Activated CD8-positive, alpha-beta memory T cell treated with anti-CD3 and anti-CD28 coated beads, Interleukin-2, amount 10 ng/mL, durations not matched to agents 7 days and 5 days (primary cell): ENCODE results near the gene IWS1. TPM values are rescaled to one million over a fixed set of nuclear protein-coding genes. Genes with fewer than 3 reads are reported as not detected.
"Not testable (repeated sequence)": the region's sequence is repeated elsewhere in the genome, so short reads cannot be mapped to it uniquely, and the experiment has no call there.

Experiments used
- ATAC-seq: fragments of 150-1000 bp; cut with Tn5 transposase; one replicate; pipeline ENCODE4 v1.10.0; 2021; ENCODE audit warnings: moderate library complexity
- CTCF ChIA-PET: fragments of 350-600 bp; sonication (Branson Sonifier 250); formaldehyde crosslinking; loops from one replicate; lab custom pipeline; 2021; ENCODE audit warnings: antibody characterized with exemption; lab: Charles Lee
- DNase-seq: peaks from one replicate; pipeline ENCODE4 v3.0.0-alpha.2; 2020
- H3K27ac Mint-ChIP-seq: one replicate; pipeline ENCODE4 v1.8.0; 2021; ENCODE audit warnings: mild to moderate bottlenecking, mixed read lengths
- H3K27me3 Mint-ChIP-seq: one replicate; pipeline ENCODE4 v1.8.0; 2021; ENCODE audit warnings: mixed read lengths
- H3K36me3 Mint-ChIP-seq: one replicate; pipeline ENCODE4 v1.8.0; 2021; ENCODE audit warnings: mild to moderate bottlenecking, mixed read lengths
- H3K4me1 Mint-ChIP-seq: one replicate; pipeline ENCODE4 v1.8.0; 2021; ENCODE audit warnings: mixed read lengths
- H3K4me3 Mint-ChIP-seq: one replicate; pipeline ENCODE4 v1.8.0; 2021; ENCODE audit warnings: mild to moderate bottlenecking, moderate library complexity, mixed read lengths
- H3K9me3 Mint-ChIP-seq: one replicate; pipeline ENCODE4 v1.8.0; 2022; ENCODE audit warnings: low read depth, mixed read lengths
- total RNA-seq, 2 experiments: library from RNA; stranded (reverse); gene quantifications; one replicate each; pipeline ENCODE4 v1.2.3, GENCODE V29; 2021

The IWS1 gene
- total RNA-seq, 2 experiments from 2014 or later: 53.2 to 55.1 TPM

GRCh38 chr2:127552336-127552735 is 26.0 kb upstream of the IWS1 start:
- Mint-ChIP-seq H3K9me3 (peaks cover 3% of the 10 kb centered on the region), H3K4me1 (no peaks in the 10 kb centered on the region), H3K36me3 (peaks cover 11% of the 10 kb centered on the region), H3K4me3 (no peak overlapping the region), H3K27me3 (peaks cover 80% of the 10 kb centered on the region), H3K27ac (no peak overlapping the region)
- CTCF ChIA-PET: no interaction called here
- no peak for ATAC-seq
- DNase-seq: no peak

- Mint-ChIP-seq H3K4me3 (no peak overlapping the region), H3K4me1 (no peaks in the 10 kb centered on the region), H3K36me3 (peaks cover 5% of the 10 kb centered on the region), H3K9me3 (peaks cover 3% of the 10 kb centered on the region), H3K27ac (no peak overlapping the region), H3K27me3 (peaks cover 77% of the 10 kb centered on the region)
- DNase-seq (no peak), ATAC-seq (no peak)
- CTCF ChIA-PET: no interaction called here
Observed at GRCh38 chr2:127551221-127551930, 25.1 kb upstream of the IWS1 start.

GRCh38 chr2:127546797-127547196 is 20.5 kb upstream of the IWS1 start:
- ATAC-seq (no peak), DNase-seq (no peak)
- Mint-ChIP-seq H3K36me3 (no peaks in the 10 kb centered on the region), H3K9me3 (no peaks in the 10 kb centered on the region), H3K27ac (no peak overlapping the region), H3K27me3 (peaks cover 53% of the 10 kb centered on the region), H3K4me1 (no peaks in the 10 kb centered on the region), H3K4me3 (no peak overlapping the region)
- CTCF ChIA-PET: no interaction called here

GRCh38 chr2:127545796-127546195 is 19.5 kb upstream of the IWS1 start:
- Mint-ChIP-seq H3K4me3 (no peak overlapping the region), H3K9me3 (no peaks in the 10 kb centered on the region), H3K27me3 (peaks cover 52% of the 10 kb centered on the region), H3K36me3 (no peaks in the 10 kb centered on the region), H3K4me1 (no peaks in the 10 kb centered on the region), H3K27ac (no peak overlapping the region)
- ATAC-seq (no peak), DNase-seq (no peak)
- CTCF ChIA-PET: interaction anchor here (0.5 kb wide), 1 partner anchor 260 kb away, joined by 3 read pairs; no protein-coding TSS in a partner anchor

GRCh38 chr2:127545189-127545588 is 18.9 kb upstream of the IWS1 start:
- Mint-ChIP-seq H3K36me3 (no peaks in the 10 kb centered on the region), H3K4me1 (no peaks in the 10 kb centered on the region), H3K27me3 (peaks cover 54% of the 10 kb centered on the region), H3K27ac (no peak overlapping the region), H3K4me3 (no peak overlapping the region), H3K9me3 (no peaks in the 10 kb centered on the region)
- ATAC-seq (no peak), DNase-seq (no peak)
- CTCF ChIA-PET: no interaction called here

GRCh38 chr2:127543013-127543501 is 16.8 kb upstream of the IWS1 start:
- H3K27ac Mint-ChIP-seq, ATAC-seq, H3K36me3 Mint-ChIP-seq, H3K9me3 Mint-ChIP-seq, H3K4me1 Mint-ChIP-seq, H3K4me3 Mint-ChIP-seq, CTCF ChIA-PET, DNase-seq: not testable (repeated sequence)
- H3K27me3 Mint-ChIP-seq: peaks cover 52% of the 10 kb centered on the region

GRCh38 chr2:127542231-127542630 is 15.9 kb upstream of the IWS1 start:
- no peak for DNase-seq
- H3K4me3 Mint-ChIP-seq: no peak overlapping the region
- peaks cover 49% of the 10 kb centered on the region for H3K27me3 Mint-ChIP-seq
- CTCF ChIA-PET: interaction anchor here (1.0 to 1.4 kb wide), 2 partner anchors 21 to 108 kb away, joined by 3 read pairs; no protein-coding TSS in a partner anchor
- H3K36me3 Mint-ChIP-seq: no peaks in the 10 kb centered on the region
- no peak overlapping the region for H3K27ac Mint-ChIP-seq
- H3K4me1 Mint-ChIP-seq: no peaks in the 10 kb centered on the region
- ATAC-seq: no peak
- no peaks in the 10 kb centered on the region for H3K9me3 Mint-ChIP-seq

- Mint-ChIP-seq H3K9me3 (no peaks in the 10 kb centered on the region), H3K27me3 (peaks cover 49% of the 10 kb centered on the region), H3K36me3 (no peaks in the 10 kb centered on the region), H3K4me1 (no peaks in the 10 kb centered on the region), H3K27ac (no peak overlapping the region), H3K4me3 (no peak overlapping the region)
- DNase-seq (no peak), ATAC-seq (no peak)
- CTCF ChIA-PET: interaction anchor here (1.0 to 1.4 kb wide), 2 partner anchors 22 to 108 kb away, joined by 3 read pairs; no protein-coding TSS in a partner anchor
Observed at GRCh38 chr2:127541809-127542208, 15.5 kb upstream of the IWS1 start.

GRCh38 chr2:127537644-127538043 is 11.4 kb upstream of the IWS1 start:
- no peaks in the 10 kb centered on the region for H3K4me1 Mint-ChIP-seq
- no peak for ATAC-seq
- DNase-seq: no peak
- H3K4me3 Mint-ChIP-seq: no peak overlapping the region
- H3K27me3 Mint-ChIP-seq: peaks cover 55% of the 10 kb centered on the region
- no peak overlapping the region for H3K27ac Mint-ChIP-seq
- H3K9me3 Mint-ChIP-seq: no peaks in the 10 kb centered on the region
- CTCF ChIA-PET: interaction anchor here (1.7 kb wide), 1 partner anchor 9 kb away, joined by 5 read pairs; no protein-coding TSS in a partner anchor
- no peaks in the 10 kb centered on the region for H3K36me3 Mint-ChIP-seq

GRCh38 chr2:127536707-127537541 is 10.6 kb upstream of the IWS1 start:
- H3K36me3 Mint-ChIP-seq: no peaks in the 10 kb centered on the region
- peaks cover 50% of the 10 kb centered on the region for H3K27me3 Mint-ChIP-seq
- no peak overlapping the region for H3K27ac Mint-ChIP-seq
- DNase-seq (no peak), ATAC-seq (no peak)
- H3K4me1 Mint-ChIP-seq: no peaks in the 10 kb centered on the region
- CTCF ChIA-PET: interaction anchor here (1.7 kb wide), 1 partner anchor 8 kb away, joined by 5 read pairs; no protein-coding TSS in a partner anchor
- no peak overlapping the region for H3K4me3 Mint-ChIP-seq
- no peaks in the 10 kb centered on the region for H3K9me3 Mint-ChIP-seq

- CTCF ChIA-PET: no interaction called here
- DNase-seq (no peak), ATAC-seq (no peak)
- Mint-ChIP-seq H3K9me3 (no peaks in the 10 kb centered on the region), H3K4me3 (no peak overlapping the region), H3K27me3 (peaks cover 48% of the 10 kb centered on the region), H3K27ac (no peak overlapping the region), H3K36me3 (no peaks in the 10 kb centered on the region), H3K4me1 (no peaks in the 10 kb centered on the region)
Observed at GRCh38 chr2:127535918-127536317, 9.6 kb upstream of the IWS1 start.

GRCh38 chr2:127535422-127535901 is 9.2 kb upstream of the IWS1 start, which contains the start of gene MYO7B:
Gene MYO7B, plus strand, starts transcription at chr2:127535683. Its CDS starts 24,040 bp downstream, at chr2:127559723.
- H3K27ac Mint-ChIP-seq: no peak within 1 kb of the TSS
- H3K9me3 Mint-ChIP-seq: no peaks in the 10 kb centered on the region
- peaks cover 44% of the 10 kb centered on the region for H3K27me3 Mint-ChIP-seq
- DNase-seq (no peak), ATAC-seq (no peak)
- CTCF ChIA-PET: no interaction called here
- no peaks in the 10 kb centered on the region for H3K4me1 Mint-ChIP-seq
- no peaks in the 10 kb centered on the region for H3K36me3 Mint-ChIP-seq
- no peak within 1 kb of the TSS for H3K4me3 Mint-ChIP-seq

- Mint-ChIP-seq H3K27me3 (peaks cover 31% of the 10 kb centered on the region), H3K36me3 (no peaks in the 10 kb centered on the region), H3K9me3 (no peaks in the 10 kb centered on the region), H3K4me1 (peaks cover 4% of the 10 kb centered on the region), H3K4me3 (no peak overlapping the region), H3K27ac (no peak overlapping the region)
- no peak for ATAC-seq
- CTCF ChIA-PET: no interaction called here
- no peak for DNase-seq
Observed at GRCh38 chr2:127532296-127532695, 6.0 kb upstream of the IWS1 start.
